C4-2B (cell line): ENCODE results near the gene PELI2.

Experiments used
- H3K27ac ChIP-seq: fragments of 450-650 bp; 2 replicates; pipeline ENCODE4 v1.5.1; 2017
- CTCF ChIP-seq: fragments of 450-650 bp; conservative IDR thresholded peaks from 2 replicates; pipeline ENCODE4 v1.5.1; 2017; ENCODE audit warnings: mild to moderate bottlenecking
- ZFX ChIP-seq: fragments of 450-650 bp; IDR thresholded peaks from 2 replicates; pipeline ENCODE4 v1.6.1; 2017

Gene PELI2

DNA sequence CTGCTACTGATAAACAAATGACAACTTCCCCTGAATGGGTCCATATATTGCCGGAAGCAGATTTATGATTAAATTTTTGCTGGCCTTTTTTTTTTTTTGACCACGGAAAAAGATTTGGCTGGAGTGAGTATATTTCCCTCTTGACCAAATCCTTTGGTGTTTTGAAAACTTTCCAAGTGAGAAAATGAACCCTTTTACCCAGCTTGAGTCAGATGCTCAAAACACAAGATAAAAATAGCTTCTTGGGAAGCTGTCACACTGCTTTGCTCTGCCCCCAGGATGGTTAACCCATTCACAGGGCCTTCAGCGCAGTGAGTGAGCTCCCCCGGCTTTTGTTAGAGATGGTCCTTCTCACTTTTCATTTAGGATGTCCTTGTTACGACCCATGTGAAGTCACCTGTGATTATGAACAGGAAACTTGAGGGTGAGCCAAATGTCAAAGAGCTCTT, 224.3 kb downstream of the PELI2 start:
- no peak overlapping the region for H3K27ac ChIP-seq
- TF ChIP-seq ZFX (no peak), CTCF (no peak)

GRCh38 chr14:56349960-56350359, 231.7 kb downstream of the PELI2 start:
- TF ChIP-seq CTCF (no peak; the same call in 1 of the 2 replicates), ZFX (no peak)
- no peak overlapping the region; the same call in 1 of the 2 replicates for H3K27ac ChIP-seq
